Sigmoid colon (tissue), 7 donors: Measurements from ENCODE around the gene SLC22A3. TPM values are rescaled to one million over a fixed set of nuclear protein-coding genes. Genes with fewer than 3 reads are reported as not detected.

Source experiments
- DNase-seq: peaks from one replicate; pipeline ENCODE4 v3.0.0-alpha.2; 2019
- H3K27ac ChIP-seq, 4 donors: fragments of 200-600 bp; sonication (generic); one replicate each; pipeline ENCODE4 v1.5.1; 2016 to 2019; ENCODE audit warnings: mild to moderate bottlenecking in 1 of 4
- H3K27me3 ChIP-seq, 3 donors: fragments of 200-600 bp; sonication (generic); one replicate each; pipeline ENCODE4 v1.5.1; 2019; ENCODE audit warnings: mild to moderate bottlenecking in 1 of 3
- H3K36me3 ChIP-seq, 4 donors: fragments of 200-600 bp; sonication (generic); one replicate each; pipeline ENCODE4 v1.5.1; 2016 to 2019
- H3K4me1 ChIP-seq, 4 donors: fragments of 200-600 bp; sonication (generic); one replicate each; pipeline ENCODE4 v1.5.1; 2017 to 2019
- H3K4me3 ChIP-seq, 4 donors: fragments of 200-600 bp; sonication (generic); one replicate each; pipeline ENCODE4 v1.5.1; 2017 to 2019; ENCODE audit warnings: mild to moderate bottlenecking in 2 of 4, moderate library complexity in 1 of 4
- H3K9me3 ChIP-seq, 4 donors: fragments of 200-600 bp in 3 of 4; sonication (generic) in 3 of 4; one replicate each; pipeline versions ENCODE4 v1.5.1 to v1.6.1; 2013 to 2019
- EP300 ChIP-seq, 4 donors: sonication (generic); formaldehyde crosslinking; IDR thresholded peaks; one replicate each; pipeline ENCODE4 v1.6.1; 2017; ENCODE audit warnings: antibody characterized with exemption in 4 of 4
- POLR2A ChIP-seq, 2 donors: fragments of 450-650 bp; IDR thresholded peaks; one replicate each; pipeline ENCODE4 v1.6.1; 2016; ENCODE audit warnings: antibody characterized with exemption in 2 of 2, mild to moderate bottlenecking in 2 of 2, moderate library complexity in 2 of 2
- POLR2AphosphoS5 ChIP-seq, 4 donors: sonication (generic); formaldehyde crosslinking; IDR thresholded peaks; one replicate each; pipeline ENCODE4 v1.6.1; 2017; ENCODE audit warnings: antibody characterized with exemption in 4 of 4
- WGBS, 2 donors: extraction: QIAGEN DNeasy Blood & Tissue Kit; methylation state at CpG; one replicate each; pipeline ENCODE4 v1.1.7; 2013; 5-methylcytosine and 5-hydroxymethylcytosine counted together
- intact Hi-C: fragments of 100-400 bp; cut with DNase I; formaldehyde crosslinking; loops from one replicate; pipeline ENCODE4 v1.15.1; 2023
- polyA plus RNA-seq, 3 donors: library from polyadenylated mRNA; stranded (reverse); fragments of 200-250 nt; gene quantifications; one replicate each; pipeline ENCODE4 v1.2.3, GENCODE V29; 2013
- total RNA-seq, 4 donors: library from RNA; depleted of rRNA; stranded (reverse); fragments of >200 nt; gene quantifications; one replicate each; pipeline ENCODE4 v1.1.0, GENCODE V29; 2016
- TF ChIP-seq, protein P1 (sequence below), 4 experiments: fragments of 450-650 bp in 3 of 4; fragments of 200-600 bp in 1 of 4; IDR thresholded peaks; one replicate each; pipeline ENCODE4 v1.5.1; 2016 to 2019; ENCODE audit warnings: antibody characterized with exemption in 4 of 4, mild to moderate bottlenecking in 3 of 4, moderate library complexity in 2 of 4
- donor health status: healthy with polysubstance abuse.
- donor health status: Bipolar disorder and iron deficiency.
- donor health status: healthy.

The SLC22A3 gene
- total and polyA plus RNA-seq, 7 donors = 0.23 to 26.3 (median 13.6) TPM

DNA sequence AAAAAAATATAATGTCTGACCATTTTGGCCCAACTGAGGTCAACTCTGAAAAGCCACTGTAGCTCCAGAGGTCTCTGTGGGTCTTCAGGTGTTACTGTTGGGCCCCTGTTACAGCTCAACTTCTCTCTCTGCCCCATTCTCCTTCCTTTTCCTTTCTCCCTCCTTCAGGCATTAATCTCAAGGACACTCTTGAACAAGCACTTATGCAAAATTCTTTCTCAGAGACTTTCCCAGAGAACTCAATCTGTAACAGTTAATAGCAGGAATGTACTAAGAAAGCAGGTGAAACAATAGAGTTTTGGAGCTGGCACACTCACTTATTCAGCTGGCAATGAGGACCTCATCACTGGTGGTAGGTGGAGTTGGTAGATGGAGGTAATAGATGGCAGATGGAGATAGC is 31.9 kb upstream of the SLC22A3 start:
- Histone ChIP-seq H3K36me3 (no peaks in the 10 kb centered on the region), H3K4me1 (no peaks in the 10 kb centered on the region), H3K4me3 (no peak overlapping the region), H3K27me3 (no peaks in the 10 kb centered on the region), H3K9me3 (peaks cover 0 to 6% (median 2%) of the 10 kb centered on the region in 4 donors), H3K27ac (no peak overlapping the region)
- intact Hi-C loops = no loop called here
- no peak for DNase-seq
- no peak for TF ChIP-seq POLR2AphosphoS5 (IDR thresholded peaks at IDR 0.05)
- TF ChIP-seq EP300 (IDR thresholded peaks at IDR 0.05) = no peak
- TF ChIP-seq, protein P1, sequence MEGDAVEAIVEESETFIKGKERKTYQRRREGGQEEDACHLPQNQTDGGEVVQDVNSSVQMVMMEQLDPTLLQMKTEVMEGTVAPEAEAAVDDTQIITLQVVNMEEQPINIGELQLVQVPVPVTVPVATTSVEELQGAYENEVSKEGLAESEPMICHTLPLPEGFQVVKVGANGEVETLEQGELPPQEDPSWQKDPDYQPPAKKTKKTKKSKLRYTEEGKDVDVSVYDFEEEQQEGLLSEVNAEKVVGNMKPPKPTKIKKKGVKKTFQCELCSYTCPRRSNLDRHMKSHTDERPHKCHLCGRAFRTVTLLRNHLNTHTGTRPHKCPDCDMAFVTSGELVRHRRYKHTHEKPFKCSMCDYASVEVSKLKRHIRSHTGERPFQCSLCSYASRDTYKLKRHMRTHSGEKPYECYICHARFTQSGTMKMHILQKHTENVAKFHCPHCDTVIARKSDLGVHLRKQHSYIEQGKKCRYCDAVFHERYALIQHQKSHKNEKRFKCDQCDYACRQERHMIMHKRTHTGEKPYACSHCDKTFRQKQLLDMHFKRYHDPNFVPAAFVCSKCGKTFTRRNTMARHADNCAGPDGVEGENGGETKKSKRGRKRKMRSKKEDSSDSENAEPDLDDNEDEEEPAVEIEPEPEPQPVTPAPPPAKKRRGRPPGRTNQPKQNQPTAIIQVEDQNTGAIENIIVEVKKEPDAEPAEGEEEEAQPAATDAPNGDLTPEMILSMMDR (IDR thresholded peaks at IDR 0.05) = no peak
- no peak for TF ChIP-seq POLR2A (IDR thresholded peaks at IDR 0.05)

DNA sequence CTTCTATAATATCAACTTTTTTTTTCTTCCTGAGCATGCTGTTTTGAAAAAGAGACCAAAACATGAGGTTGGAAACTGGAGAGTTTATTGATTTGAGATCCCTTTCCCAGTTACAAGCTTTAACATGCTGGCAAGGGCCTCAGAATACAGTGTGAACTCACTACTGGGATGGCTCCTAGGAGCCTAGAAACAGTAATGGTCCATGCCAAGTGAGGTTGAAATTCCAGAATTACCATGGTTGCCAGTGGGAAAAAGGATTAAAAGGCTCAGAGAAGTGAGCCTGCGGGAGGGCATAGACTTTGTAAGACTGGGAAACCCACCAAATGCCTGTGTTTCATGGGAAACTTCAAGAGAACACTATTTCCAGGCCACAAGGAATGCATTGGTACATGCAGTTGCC is 28.9 kb upstream of the SLC22A3 start:
- TF ChIP-seq POLR2A (IDR thresholded peaks at IDR 0.05) (no peak), EP300 (IDR thresholded peaks at IDR 0.05) (no peak), POLR2AphosphoS5 (IDR thresholded peaks at IDR 0.05) (no peak)
- TF ChIP-seq, protein P1 (IDR thresholded peaks at IDR 0.05) = no peak
- Histone ChIP-seq H3K36me3 (no peaks in the 10 kb centered on the region), H3K4me1 (no peaks in the 10 kb centered on the region), H3K9me3 (peaks cover 0 to 4% (median 0%) of the 10 kb centered on the region in 4 donors), H3K27me3 (no peaks in the 10 kb centered on the region), H3K4me3 (no peak overlapping the region), H3K27ac (no peak overlapping the region)
- intact Hi-C loops = no loop called here
- WGBS, 2 donors = 92% methylated on average over 1 of the region's 1 CpG
- DNase-seq = no peak

DNA sequence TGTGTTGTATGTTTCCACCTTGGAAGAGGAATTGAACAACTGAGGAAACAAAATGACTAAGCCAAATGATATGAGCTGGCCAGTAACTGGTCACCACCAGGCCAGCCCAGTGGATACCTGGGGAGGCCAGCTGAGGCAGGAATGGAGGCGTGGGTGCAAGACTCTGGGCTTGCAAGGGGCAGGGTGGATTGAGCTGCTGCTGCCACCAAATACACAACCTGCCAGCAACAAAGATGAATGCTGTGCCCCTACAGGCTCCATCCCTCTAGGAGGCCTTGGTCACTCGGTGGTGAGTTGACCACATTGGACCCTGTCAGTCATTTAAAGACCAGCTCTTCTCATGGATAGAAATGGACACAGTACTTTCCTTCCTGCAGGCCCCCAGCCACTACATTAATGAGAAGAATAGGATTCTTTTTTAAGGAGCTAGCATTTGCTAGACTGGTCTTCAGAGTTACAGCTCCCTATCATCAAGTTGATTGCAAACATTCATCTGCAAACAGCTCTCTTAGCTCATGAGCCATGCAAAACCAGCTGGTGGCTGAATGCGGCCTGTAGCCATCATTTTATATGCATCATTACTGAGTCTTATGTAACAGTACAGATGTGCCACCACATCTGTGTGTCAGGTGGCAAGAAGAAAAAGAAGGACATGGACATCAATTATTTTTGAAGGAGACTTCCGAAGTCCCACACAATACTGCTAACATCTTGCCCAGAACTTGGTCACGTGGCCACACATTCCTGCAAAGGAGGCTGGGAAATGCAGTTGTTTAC is 26.3 kb upstream of the SLC22A3 start:
- 87% methylated on average over 5 of the region's 5 CpGs for WGBS, 2 donors
- no peak for DNase-seq

DNA sequence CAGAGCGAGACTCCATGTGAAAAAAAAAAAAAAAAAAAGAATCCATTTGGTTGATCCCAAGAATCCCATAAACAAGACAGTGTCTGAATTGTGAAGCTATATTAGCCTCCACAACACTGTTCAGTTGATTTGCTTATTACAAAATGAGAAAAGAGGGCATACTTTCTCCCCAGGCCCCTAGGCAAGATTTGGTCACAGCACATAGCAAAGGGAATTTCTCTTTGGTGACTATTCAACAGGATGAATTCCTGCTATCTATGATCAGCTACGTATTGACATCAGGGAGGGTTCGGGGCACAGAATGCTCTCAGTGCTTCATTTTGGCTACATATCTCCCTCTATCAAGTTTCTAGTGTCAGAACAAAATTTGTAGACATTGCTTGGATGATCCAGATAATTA is 20.2 kb upstream of the SLC22A3 start:
- no peaks in the 10 kb centered on the region for H3K4me1 ChIP-seq
- TF ChIP-seq POLR2A (IDR thresholded peaks at IDR 0.05) (no peak), EP300 (IDR thresholded peaks at IDR 0.05) (no peak), POLR2AphosphoS5 (IDR thresholded peaks at IDR 0.05) (no peak)
- TF ChIP-seq, protein P1 (IDR thresholded peaks at IDR 0.05) = no peak
- H3K27me3 ChIP-seq = no peaks in the 10 kb centered on the region
- H3K4me3 ChIP-seq = no peak overlapping the region
- no peaks in the 10 kb centered on the region for H3K9me3 ChIP-seq
- no peak overlapping the region for H3K27ac ChIP-seq
- no peaks in the 10 kb centered on the region for H3K36me3 ChIP-seq
- DNase-seq = no peak
- WGBS, 2 donors = 92 to 96% methylated on average over 3 of the region's 3 CpGs
- intact Hi-C loops = no loop called here

More for the DNA sequence above, 26.3 kb upstream of the SLC22A3 start:
- TF ChIP-seq, protein P1 (IDR thresholded peaks at IDR 0.05) = no peak
- TF ChIP-seq POLR2AphosphoS5 (IDR thresholded peaks at IDR 0.05) (no peak), EP300 (IDR thresholded peaks at IDR 0.05) (no peak), POLR2A (IDR thresholded peaks at IDR 0.05) (no peak)
- Histone ChIP-seq H3K4me3 (no peak overlapping the region), H3K36me3 (no peaks in the 10 kb centered on the region), H3K9me3 (peaks cover 0 to 4% (median 0%) of the 10 kb centered on the region in 4 donors), H3K4me1 (no peaks in the 10 kb centered on the region), H3K27me3 (no peaks in the 10 kb centered on the region), H3K27ac (no peak overlapping the region)
- intact Hi-C loops = no loop called here
